ENCODE measurements around the gene AP2A2. TPM values are rescaled to one million over a fixed set of nuclear protein-coding genes. Genes with fewer than 3 reads are reported as not detected.

AP2A2 gene
- total RNA-seq, 4 donors from 2014 or later = 45.4 to 107 (median 76.8) TPM

DNA sequence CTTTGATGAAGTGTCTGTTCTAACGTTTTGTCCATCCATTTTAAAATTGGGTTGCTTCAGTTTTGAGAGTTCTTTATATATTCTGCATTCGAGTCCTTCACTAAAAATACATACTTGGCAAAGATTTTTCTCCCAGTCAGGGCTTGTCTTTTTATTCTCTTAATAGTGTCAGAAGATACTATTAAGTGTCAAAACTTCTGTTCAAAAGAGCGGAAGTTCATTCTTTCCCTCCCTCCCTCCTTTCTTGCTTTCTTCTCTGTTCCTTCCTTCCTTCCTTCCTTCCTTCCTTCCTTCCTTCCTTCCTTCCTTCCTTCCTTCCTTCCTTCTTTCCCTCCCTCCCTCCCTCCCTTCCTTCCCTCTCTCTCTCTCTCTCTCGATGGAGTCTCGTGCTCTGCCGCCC, 118.5 kb downstream of the AP2A2 start:
- no peak overlapping the region for H3K27ac ChIP-seq
- H3K4me1 ChIP-seq = no peaks in the 10 kb centered on the region
- no peaks in the 10 kb centered on the region for H3K9me3 ChIP-seq
- DNase-seq (ENCODE audit: low spot score in 2 of 2) = no peak
- 45% methylated on average over 6 of the region's 6 CpGs for WGBS
- H3K36me3 ChIP-seq = no peaks in the 10 kb centered on the region
- peaks cover 45% of the 10 kb centered on the region for H3K27me3 ChIP-seq
- no peak for TF ChIP-seq POLR2AphosphoS5 (IDR thresholded peaks at IDR 0.05)
- TF ChIP-seq EP300 (IDR thresholded peaks at IDR 0.05) = no peak
- no peak for TF ChIP-seq POLR2A (IDR thresholded peaks at IDR 0.05)
- TF ChIP-seq, protein P1, sequence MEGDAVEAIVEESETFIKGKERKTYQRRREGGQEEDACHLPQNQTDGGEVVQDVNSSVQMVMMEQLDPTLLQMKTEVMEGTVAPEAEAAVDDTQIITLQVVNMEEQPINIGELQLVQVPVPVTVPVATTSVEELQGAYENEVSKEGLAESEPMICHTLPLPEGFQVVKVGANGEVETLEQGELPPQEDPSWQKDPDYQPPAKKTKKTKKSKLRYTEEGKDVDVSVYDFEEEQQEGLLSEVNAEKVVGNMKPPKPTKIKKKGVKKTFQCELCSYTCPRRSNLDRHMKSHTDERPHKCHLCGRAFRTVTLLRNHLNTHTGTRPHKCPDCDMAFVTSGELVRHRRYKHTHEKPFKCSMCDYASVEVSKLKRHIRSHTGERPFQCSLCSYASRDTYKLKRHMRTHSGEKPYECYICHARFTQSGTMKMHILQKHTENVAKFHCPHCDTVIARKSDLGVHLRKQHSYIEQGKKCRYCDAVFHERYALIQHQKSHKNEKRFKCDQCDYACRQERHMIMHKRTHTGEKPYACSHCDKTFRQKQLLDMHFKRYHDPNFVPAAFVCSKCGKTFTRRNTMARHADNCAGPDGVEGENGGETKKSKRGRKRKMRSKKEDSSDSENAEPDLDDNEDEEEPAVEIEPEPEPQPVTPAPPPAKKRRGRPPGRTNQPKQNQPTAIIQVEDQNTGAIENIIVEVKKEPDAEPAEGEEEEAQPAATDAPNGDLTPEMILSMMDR (IDR thresholded peaks at IDR 0.05) = no peak
- H3K4me3 ChIP-seq = no peak overlapping the region

DNA sequence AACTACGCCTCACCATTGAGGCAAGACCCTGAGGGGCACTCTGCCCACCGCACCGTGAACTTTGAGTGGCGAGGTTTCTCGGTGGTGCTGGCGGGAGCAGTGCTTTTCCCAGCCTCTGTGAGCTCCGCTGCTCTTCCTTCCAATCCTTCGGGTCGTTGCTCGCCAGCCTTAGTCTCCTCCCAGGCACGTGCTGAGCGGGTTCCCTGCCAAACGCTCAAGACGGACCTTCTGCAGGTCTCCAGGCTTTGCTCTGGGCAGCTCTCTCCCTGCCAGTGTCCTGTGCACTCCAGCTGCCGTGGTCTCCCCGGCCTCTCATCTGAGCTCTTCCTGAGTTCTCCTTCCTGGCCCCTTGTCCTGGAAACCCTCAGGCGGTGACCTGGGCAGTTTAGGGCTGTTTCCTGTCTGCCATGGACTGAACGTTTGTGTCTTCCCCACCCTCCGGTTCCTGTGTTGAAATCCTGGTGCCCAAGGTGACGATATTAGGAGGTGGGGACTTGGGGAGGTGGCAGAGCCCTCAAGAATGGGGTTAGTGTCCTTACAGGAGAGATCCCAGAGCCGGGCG, 122.0 kb downstream of the AP2A2 start:
- no peak overlapping the region for H3K27ac ChIP-seq
- peaks cover 21% of the 10 kb centered on the region for H3K27me3 ChIP-seq
- peaks cover 3% of the 10 kb centered on the region for H3K4me1 ChIP-seq
- no peak for TF ChIP-seq EP300 (IDR thresholded peaks at IDR 0.05)
- TF ChIP-seq POLR2A (IDR thresholded peaks at IDR 0.05) = no peak
- no peak for TF ChIP-seq POLR2AphosphoS5 (IDR thresholded peaks at IDR 0.05)
- TF ChIP-seq, protein P1 (IDR thresholded peaks at IDR 0.05) = no peak
- 67% methylated on average over 19 of the region's 22 CpGs for WGBS
- no peak overlapping the region for H3K4me3 ChIP-seq
- H3K36me3 ChIP-seq = no peaks in the 10 kb centered on the region
- DNase-seq (ENCODE audit: low spot score in 2 of 2) = no peak
- H3K9me3 ChIP-seq = no peaks in the 10 kb centered on the region

DNA sequence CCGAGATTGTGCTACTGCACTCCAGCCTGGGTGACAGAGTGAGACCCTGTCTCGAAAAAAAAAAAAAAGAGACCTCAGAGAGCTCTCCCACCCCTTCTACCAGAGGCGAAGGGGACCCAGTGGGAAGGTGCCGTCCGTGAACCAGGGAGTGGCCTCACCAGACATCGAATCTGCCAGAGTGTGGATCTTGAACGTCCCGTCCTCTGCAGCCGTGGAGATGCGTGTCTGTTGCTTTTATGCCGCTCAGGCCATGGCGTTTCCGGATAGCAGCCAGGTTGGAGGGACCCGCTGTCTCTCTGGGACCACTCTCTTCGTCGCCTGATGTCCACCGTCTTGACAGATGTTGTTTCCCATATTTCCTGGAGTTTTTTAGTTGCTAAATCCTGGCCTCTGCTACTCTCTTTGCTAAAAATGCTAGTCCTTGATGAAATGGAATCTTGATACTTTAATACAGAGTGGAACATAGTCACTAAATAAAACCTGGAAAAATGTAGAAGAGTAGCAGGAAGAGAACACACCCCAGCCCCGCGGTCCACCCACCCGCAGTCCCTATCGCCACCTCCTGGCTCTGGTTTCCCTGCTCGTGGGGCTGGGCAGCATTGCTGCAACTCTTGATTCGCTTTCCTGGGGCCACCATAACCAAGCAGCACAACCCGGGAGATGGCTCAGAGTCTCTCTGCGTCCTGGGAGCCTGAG, 122.9 kb downstream of the AP2A2 start:
- 60% methylated on average over 24 of the region's 25 CpGs for WGBS
- DNase-seq (ENCODE audit: low spot score in 2 of 2) = no peak
- Histone ChIP-seq H3K27me3 (peaks cover 21% of the 10 kb centered on the region), H3K27ac (no peak overlapping the region), H3K9me3 (no peaks in the 10 kb centered on the region), H3K4me1 (peaks cover 6% of the 10 kb centered on the region), H3K4me3 (no peak overlapping the region), H3K36me3 (no peaks in the 10 kb centered on the region)
- TF ChIP-seq POLR2AphosphoS5 (IDR thresholded peaks at IDR 0.05) (no peak), EP300 (IDR thresholded peaks at IDR 0.05) (no peak), POLR2A (IDR thresholded peaks at IDR 0.05) (no peak)
- TF ChIP-seq, protein P1 (IDR thresholded peaks at IDR 0.05) = no peak

DNA sequence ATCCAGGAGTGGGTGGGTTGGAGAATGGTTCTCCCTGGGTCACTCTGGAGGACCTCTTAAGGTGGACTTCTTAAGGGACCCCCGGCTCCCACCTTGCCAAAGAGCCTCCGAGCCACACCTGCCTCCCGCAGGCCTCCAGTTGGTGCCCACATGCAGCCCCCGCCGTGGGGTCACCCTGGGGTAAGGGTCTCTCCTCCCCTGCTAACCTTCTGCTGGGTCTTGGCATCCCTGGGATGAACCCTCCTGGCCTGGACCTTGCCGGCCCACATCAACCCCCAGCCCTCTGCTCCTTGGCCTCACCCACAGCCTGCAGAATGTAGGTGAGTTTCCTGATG, 123.4 kb downstream of the AP2A2 start:
- Histone ChIP-seq H3K9me3 (no peaks in the 10 kb centered on the region), H3K36me3 (no peaks in the 10 kb centered on the region), H3K27ac (no peak overlapping the region), H3K4me1 (peaks cover 9% of the 10 kb centered on the region), H3K27me3 (peaks cover 26% of the 10 kb centered on the region), H3K4me3 (no peak overlapping the region)
- WGBS = 83% methylated on average over 5 of the region's 6 CpGs
- TF ChIP-seq POLR2AphosphoS5 (IDR thresholded peaks at IDR 0.05) = no peak
- TF ChIP-seq POLR2A (IDR thresholded peaks at IDR 0.05) = no peak
- TF ChIP-seq, protein P1 (IDR thresholded peaks at IDR 0.05) = no peak
- no peak for DNase-seq (ENCODE audit: low spot score in 2 of 2)

DNA sequence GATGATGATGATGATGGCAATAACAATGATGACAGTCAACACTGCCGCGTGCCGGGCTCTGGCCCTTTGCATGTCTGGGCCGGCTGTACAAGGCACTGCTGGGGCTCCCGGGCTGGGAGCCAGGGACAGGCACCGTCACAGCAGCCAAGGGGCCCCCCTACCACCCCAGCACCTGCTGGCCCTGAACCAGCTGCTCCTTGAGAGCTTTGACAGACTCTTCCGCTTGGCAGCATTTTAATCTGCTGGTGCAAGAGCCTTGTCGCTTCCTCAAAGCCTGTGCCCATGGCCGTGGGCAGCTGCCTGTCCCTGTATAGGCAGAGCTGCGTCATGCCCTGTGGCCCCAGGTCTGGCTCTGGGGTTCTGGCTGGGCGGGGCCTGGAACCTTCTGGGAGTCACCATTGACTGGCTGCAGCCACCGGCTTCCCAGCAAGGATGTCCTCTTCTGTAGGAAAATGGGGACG, 123.8 kb downstream of the AP2A2 start:
- DNase-seq (ENCODE audit: low spot score in 2 of 2) = no peak
- Histone ChIP-seq H3K27me3 (peaks cover 30% of the 10 kb centered on the region), H3K9me3 (no peaks in the 10 kb centered on the region), H3K4me3 (no peak overlapping the region), H3K36me3 (no peaks in the 10 kb centered on the region), H3K27ac (no peak overlapping the region), H3K4me1 (peaks cover 13% of the 10 kb centered on the region)
- 83% methylated on average over 3 of the region's 13 CpGs for WGBS
- TF ChIP-seq POLR2A (IDR thresholded peaks at IDR 0.05) (no peak), POLR2AphosphoS5 (IDR thresholded peaks at IDR 0.05) (no peak)
- TF ChIP-seq, protein P1 (IDR thresholded peaks at IDR 0.05) = no peak
